ENCODE data around the gene PLB1.

The PLB1 gene

DNA sequence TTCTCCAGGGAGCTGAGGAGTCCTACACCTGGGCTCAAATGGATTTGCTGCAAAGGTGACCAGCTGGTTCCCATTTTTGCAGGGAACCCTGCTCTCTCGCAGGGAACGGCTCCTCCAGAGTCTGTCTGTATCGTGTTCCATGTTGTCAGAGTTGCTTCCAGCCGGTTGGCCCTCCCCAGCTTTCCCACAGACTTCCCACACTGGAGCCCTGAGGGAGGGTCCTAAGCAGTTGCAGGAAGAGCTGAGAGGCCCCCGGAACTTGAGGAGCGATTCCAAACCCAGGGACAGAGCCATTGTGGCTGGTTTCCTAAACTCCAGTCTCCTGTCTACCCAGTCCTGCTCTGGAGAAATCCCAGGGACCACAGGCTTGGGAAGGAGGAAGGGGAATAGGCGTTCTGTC lies 134.1 kb downstream of the PLB1 start:
- DNase-seq (ENCODE audit: low spot score in 2 of 2) (no peak), ATAC-seq (replicated peaks; ENCODE audit: extremely low read depth, poor library complexity, severe bottlenecking) (no peak)
- no peaks in the 10 kb centered on the region for H3K27me3 Mint-ChIP-seq
- H3K36me3 Mint-ChIP-seq (ENCODE audit: insufficient read depth): peaks cover 2% of the 10 kb centered on the region
- no peaks in the 10 kb centered on the region for H3K9me3 Mint-ChIP-seq
- no peak overlapping the region for H3K4me3 Mint-ChIP-seq
- no peak overlapping the region for H3K27ac Mint-ChIP-seq (ENCODE audit: low read depth)
- H3K4me1 Mint-ChIP-seq: peaks cover 7% of the 10 kb centered on the region

DNA sequence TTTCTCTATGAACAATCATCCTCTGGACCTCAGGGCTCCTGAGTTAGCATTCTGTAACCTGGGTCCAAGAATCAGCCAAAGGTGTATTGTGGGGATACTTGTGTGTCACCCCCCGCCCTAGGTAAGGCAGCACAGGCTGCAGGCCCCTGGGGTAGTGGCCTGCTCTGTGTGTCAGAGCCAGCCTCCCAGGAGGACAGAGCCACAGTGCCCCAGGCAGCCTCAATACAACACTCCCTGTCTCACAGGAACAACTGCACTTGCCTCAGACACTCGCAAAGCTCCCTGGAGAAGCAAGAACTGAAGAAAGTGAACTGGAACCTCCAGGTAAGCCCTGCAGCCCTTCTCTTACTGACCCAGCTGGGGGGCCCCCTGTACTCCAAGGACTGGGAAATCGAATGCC lies 134.5 kb downstream of the PLB1 start:
- no peak for DNase-seq (ENCODE audit: low spot score in 2 of 2)
- H3K36me3 Mint-ChIP-seq (ENCODE audit: insufficient read depth): no peaks in the 10 kb centered on the region
- H3K27me3 Mint-ChIP-seq: no peaks in the 10 kb centered on the region
- H3K4me3 Mint-ChIP-seq: no peak overlapping the region
- no peak for ATAC-seq (replicated peaks; ENCODE audit: extremely low read depth, poor library complexity, severe bottlenecking)
- H3K9me3 Mint-ChIP-seq: no peaks in the 10 kb centered on the region
- no peak overlapping the region for H3K27ac Mint-ChIP-seq (ENCODE audit: low read depth)
- peaks cover 3% of the 10 kb centered on the region for H3K4me1 Mint-ChIP-seq

DNA sequence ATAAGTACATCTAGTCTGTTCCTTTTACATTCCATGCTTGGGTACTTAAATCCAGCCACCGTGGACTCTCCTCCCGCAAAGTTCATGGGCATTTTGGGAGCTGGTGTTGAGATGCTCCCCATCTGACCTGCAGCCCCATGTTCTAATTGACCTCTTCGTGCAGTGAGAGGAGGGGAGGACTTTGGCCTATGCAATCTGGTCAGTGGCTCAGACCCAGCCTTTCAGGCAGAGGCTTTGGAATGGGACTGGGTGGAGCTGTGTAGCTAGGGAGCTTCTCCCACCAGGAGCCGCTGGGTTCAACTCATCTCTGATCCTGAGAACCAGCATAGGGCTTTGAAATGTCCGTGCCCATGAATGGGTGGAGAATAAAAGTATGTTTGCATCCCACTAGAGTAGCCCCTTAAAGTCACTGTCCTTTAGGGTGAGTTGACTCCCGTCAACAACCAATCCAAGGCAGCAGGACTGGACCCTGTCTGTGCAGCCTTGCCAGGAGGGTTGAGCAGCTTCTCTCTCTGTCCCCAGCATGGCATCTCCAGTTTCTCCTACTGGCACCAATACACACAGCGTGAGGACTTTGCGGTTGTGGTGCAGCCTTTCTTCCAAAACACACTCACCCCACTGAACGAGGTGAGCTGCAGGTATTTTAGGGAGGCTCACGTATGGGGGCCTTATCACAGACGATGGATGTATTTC lies 135.8 kb downstream of the PLB1 start:
- peak overlapping the region; percentile 23 for H3K27ac Mint-ChIP-seq (ENCODE audit: low read depth)
- no peaks in the 10 kb centered on the region for H3K4me1 Mint-ChIP-seq
- ATAC-seq (replicated peaks; ENCODE audit: extremely low read depth, poor library complexity, severe bottlenecking) (no peak), DNase-seq (ENCODE audit: low spot score in 2 of 2) (no peak)
- H3K4me3 Mint-ChIP-seq: no peak overlapping the region
- H3K27me3 Mint-ChIP-seq: no peaks in the 10 kb centered on the region
- H3K9me3 Mint-ChIP-seq: no peaks in the 10 kb centered on the region
- H3K36me3 Mint-ChIP-seq (ENCODE audit: insufficient read depth): no peaks in the 10 kb centered on the region

- Mint-ChIP-seq H3K27ac (ENCODE audit: low read depth) (no peak overlapping the region), H3K4me1 (no peaks in the 10 kb centered on the region), H3K9me3 (no peaks in the 10 kb centered on the region), H3K36me3 (ENCODE audit: insufficient read depth) (no peaks in the 10 kb centered on the region), H3K4me3 (no peak overlapping the region), H3K27me3 (no peaks in the 10 kb centered on the region)
- no peak for DNase-seq (ENCODE audit: low spot score in 2 of 2)
- no peak for ATAC-seq (replicated peaks; ENCODE audit: extremely low read depth, poor library complexity, severe bottlenecking)
These were observed 136.9 kb downstream of the PLB1 start for GRCh38 chr2:28632791-28633190.

- no peaks in the 10 kb centered on the region for H3K36me3 Mint-ChIP-seq (ENCODE audit: insufficient read depth)
- H3K27me3 Mint-ChIP-seq: no peaks in the 10 kb centered on the region
- H3K27ac Mint-ChIP-seq (ENCODE audit: low read depth): no peak overlapping the region
- no peaks in the 10 kb centered on the region for H3K4me1 Mint-ChIP-seq
- ATAC-seq (replicated peaks; ENCODE audit: extremely low read depth, poor library complexity, severe bottlenecking): no peak
- H3K9me3 Mint-ChIP-seq: no peaks in the 10 kb centered on the region
- no peak for DNase-seq (ENCODE audit: low spot score in 2 of 2)
- no peak overlapping the region for H3K4me3 Mint-ChIP-seq
These were observed 137.3 kb downstream of the PLB1 start for GRCh38 chr2:28633204-28633603.

GRCh38 chr2:28633746-28634145 lies 137.9 kb downstream of the PLB1 start:
- no peaks in the 10 kb centered on the region for H3K27me3 Mint-ChIP-seq
- H3K36me3 Mint-ChIP-seq (ENCODE audit: insufficient read depth): no peaks in the 10 kb centered on the region
- no peak overlapping the region for H3K27ac Mint-ChIP-seq (ENCODE audit: low read depth)
- no peak for ATAC-seq (replicated peaks; ENCODE audit: extremely low read depth, poor library complexity, severe bottlenecking)
- no peaks in the 10 kb centered on the region for H3K4me1 Mint-ChIP-seq
- DNase-seq (ENCODE audit: low spot score in 2 of 2): no peak
- H3K4me3 Mint-ChIP-seq: no peak overlapping the region
- no peaks in the 10 kb centered on the region for H3K9me3 Mint-ChIP-seq

GRCh38 chr2:28635191-28635611 lies 139.3 kb downstream of the PLB1 start:
- ATAC-seq (replicated peaks; ENCODE audit: extremely low read depth, poor library complexity, severe bottlenecking) (no peak), DNase-seq (ENCODE audit: low spot score in 2 of 2) (no peak)
- Mint-ChIP-seq H3K9me3 (no peaks in the 10 kb centered on the region), H3K27ac (ENCODE audit: low read depth) (no peak overlapping the region), H3K27me3 (no peaks in the 10 kb centered on the region), H3K4me1 (no peaks in the 10 kb centered on the region), H3K36me3 (ENCODE audit: insufficient read depth) (no peaks in the 10 kb centered on the region), H3K4me3 (no peak overlapping the region)

GRCh38 chr2:28636491-28636890 lies 140.6 kb downstream of the PLB1 start:
- Mint-ChIP-seq H3K4me3 (no peak overlapping the region), H3K4me1 (no peaks in the 10 kb centered on the region), H3K9me3 (no peaks in the 10 kb centered on the region), H3K36me3 (ENCODE audit: insufficient read depth) (no peaks in the 10 kb centered on the region), H3K27ac (ENCODE audit: low read depth) (no peak overlapping the region), H3K27me3 (no peaks in the 10 kb centered on the region)
- no peak for DNase-seq (ENCODE audit: low spot score in 2 of 2)
- no peak for ATAC-seq (replicated peaks; ENCODE audit: extremely low read depth, poor library complexity, severe bottlenecking)

GRCh38 chr2:28637066-28638047 lies 141.5 kb downstream of the PLB1 start:
- Mint-ChIP-seq H3K27ac (ENCODE audit: low read depth) (peak overlapping the region; percentile 2), H3K36me3 (ENCODE audit: insufficient read depth) (no peaks in the 10 kb centered on the region), H3K9me3 (no peaks in the 10 kb centered on the region), H3K27me3 (no peaks in the 10 kb centered on the region), H3K4me3 (no peak overlapping the region), H3K4me1 (no peaks in the 10 kb centered on the region)
- ATAC-seq (replicated peaks; ENCODE audit: extremely low read depth, poor library complexity, severe bottlenecking) (no peak), DNase-seq (ENCODE audit: low spot score in 2 of 2) (no peak)

DNA sequence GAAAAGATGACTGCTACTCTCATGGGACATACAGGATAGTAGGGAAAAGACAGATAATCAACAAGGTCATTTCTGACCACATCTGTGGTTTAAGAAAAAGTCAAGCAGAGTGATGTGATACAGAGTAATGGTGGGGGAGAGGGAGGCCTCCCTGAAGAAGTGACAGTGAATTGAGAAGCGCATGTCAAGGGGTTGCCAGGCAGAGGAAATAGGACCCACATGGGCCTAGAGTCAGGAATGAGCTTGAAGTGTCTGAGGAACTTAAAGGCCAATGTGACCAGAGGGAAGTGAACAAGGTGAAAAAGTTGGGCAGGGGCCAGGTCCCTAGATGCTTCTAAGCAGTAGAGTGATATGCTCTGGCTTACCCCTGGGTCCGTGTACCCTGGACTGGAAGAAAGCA lies 142.2 kb downstream of the PLB1 start:
- H3K27me3 Mint-ChIP-seq: no peaks in the 10 kb centered on the region
- H3K9me3 Mint-ChIP-seq: no peaks in the 10 kb centered on the region
- ATAC-seq (replicated peaks; ENCODE audit: extremely low read depth, poor library complexity, severe bottlenecking): no peak
- no peak for DNase-seq (ENCODE audit: low spot score in 2 of 2)
- peak overlapping the region; percentile 2 for H3K27ac Mint-ChIP-seq (ENCODE audit: low read depth)
- H3K36me3 Mint-ChIP-seq (ENCODE audit: insufficient read depth): no peaks in the 10 kb centered on the region
- no peaks in the 10 kb centered on the region for H3K4me1 Mint-ChIP-seq
- no peak overlapping the region for H3K4me3 Mint-ChIP-seq

GRCh38 chr2:28639092-28639691 lies 143.3 kb downstream of the PLB1 start:
- Mint-ChIP-seq H3K27me3 (no peaks in the 10 kb centered on the region), H3K36me3 (ENCODE audit: insufficient read depth) (no peaks in the 10 kb centered on the region), H3K9me3 (no peaks in the 10 kb centered on the region), H3K4me3 (no peak overlapping the region), H3K4me1 (no peaks in the 10 kb centered on the region), H3K27ac (ENCODE audit: low read depth) (no peak overlapping the region)
- ATAC-seq (replicated peaks; ENCODE audit: extremely low read depth, poor library complexity, severe bottlenecking) (no peak), DNase-seq (ENCODE audit: low spot score in 2 of 2) (no peak)

- H3K27me3 Mint-ChIP-seq: no peaks in the 10 kb centered on the region
- no peaks in the 10 kb centered on the region for H3K4me1 Mint-ChIP-seq
- ATAC-seq (replicated peaks; ENCODE audit: extremely low read depth, poor library complexity, severe bottlenecking) (no peak), DNase-seq (ENCODE audit: low spot score in 2 of 2) (no peak)
- H3K36me3 Mint-ChIP-seq (ENCODE audit: insufficient read depth): no peaks in the 10 kb centered on the region
- no peak overlapping the region for H3K27ac Mint-ChIP-seq (ENCODE audit: low read depth)
- H3K4me3 Mint-ChIP-seq: no peak overlapping the region
- H3K9me3 Mint-ChIP-seq: no peaks in the 10 kb centered on the region
These were observed 144.0 kb downstream of the PLB1 start for GRCh38 chr2:28639836-28640235.
